ENCODE results near the gene HPS3.

The HPS3 gene

DNA sequence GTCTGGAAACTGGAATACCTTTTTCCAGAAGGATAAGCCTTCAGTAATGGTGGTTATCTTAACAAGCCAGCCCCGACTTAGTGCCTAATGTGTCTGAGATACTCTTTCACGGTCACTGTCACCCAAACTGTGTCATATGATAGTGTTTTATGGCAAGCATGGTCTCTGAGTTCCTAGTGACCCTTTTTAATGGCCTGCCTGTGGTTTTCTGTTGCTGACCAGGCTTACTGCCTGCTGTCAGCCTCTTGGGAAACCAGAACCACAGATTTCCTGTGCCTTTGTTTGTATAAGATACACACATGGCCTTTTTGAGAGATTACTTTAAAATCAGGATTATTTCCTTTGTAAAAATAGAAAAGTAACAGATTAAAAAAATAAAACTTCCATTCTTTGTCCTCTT lies 22.4 kb downstream of the HPS3 start:
- CTCF ChIA-PET = interaction anchor here (0.9 to 1.2 kb wide), 3 partner anchors 22 to 196 kb away, joined by 3 to 8 read pairs (median 3); no protein-coding TSS in a partner anchor
- DNase-seq (ENCODE audit: low read depth, low spot score) = peak; percentile 38
- TF ChIP-seq, protein P1, sequence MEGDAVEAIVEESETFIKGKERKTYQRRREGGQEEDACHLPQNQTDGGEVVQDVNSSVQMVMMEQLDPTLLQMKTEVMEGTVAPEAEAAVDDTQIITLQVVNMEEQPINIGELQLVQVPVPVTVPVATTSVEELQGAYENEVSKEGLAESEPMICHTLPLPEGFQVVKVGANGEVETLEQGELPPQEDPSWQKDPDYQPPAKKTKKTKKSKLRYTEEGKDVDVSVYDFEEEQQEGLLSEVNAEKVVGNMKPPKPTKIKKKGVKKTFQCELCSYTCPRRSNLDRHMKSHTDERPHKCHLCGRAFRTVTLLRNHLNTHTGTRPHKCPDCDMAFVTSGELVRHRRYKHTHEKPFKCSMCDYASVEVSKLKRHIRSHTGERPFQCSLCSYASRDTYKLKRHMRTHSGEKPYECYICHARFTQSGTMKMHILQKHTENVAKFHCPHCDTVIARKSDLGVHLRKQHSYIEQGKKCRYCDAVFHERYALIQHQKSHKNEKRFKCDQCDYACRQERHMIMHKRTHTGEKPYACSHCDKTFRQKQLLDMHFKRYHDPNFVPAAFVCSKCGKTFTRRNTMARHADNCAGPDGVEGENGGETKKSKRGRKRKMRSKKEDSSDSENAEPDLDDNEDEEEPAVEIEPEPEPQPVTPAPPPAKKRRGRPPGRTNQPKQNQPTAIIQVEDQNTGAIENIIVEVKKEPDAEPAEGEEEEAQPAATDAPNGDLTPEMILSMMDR (IDR thresholded peaks at IDR 0.05; ENCODE audit: insufficient read depth, low read length, missing control alignments) = no peak
- POLR2A ChIA-PET = no interaction called here
- no peak overlapping the region for H3K4me3 ChIP-seq (ENCODE audit: low read depth, low read length)

DNA sequence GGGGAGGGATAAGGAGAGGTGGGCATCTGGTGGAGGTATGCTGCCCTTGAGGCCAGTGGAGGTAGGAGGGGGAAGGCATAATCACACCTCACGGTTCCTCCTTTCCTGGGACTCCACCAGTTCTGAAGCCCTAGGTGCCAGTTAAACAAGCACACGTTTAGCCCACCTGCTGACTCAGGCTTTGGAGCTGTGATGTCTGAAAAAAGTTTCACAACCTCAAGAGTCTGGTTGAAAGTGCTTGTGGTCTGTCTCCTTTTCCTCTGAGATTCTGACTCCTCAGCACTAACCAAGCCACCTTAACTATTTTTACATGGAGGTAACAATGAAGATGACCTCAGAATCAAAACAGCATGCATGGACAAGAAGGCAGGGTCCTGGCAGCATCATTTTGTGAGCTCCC lies 23.0 kb downstream of the HPS3 start:
- TF ChIP-seq, protein P1 (IDR thresholded peaks at IDR 0.05; ENCODE audit: insufficient read depth, low read length, missing control alignments) = no peak
- CTCF ChIA-PET = interaction anchor here (0.7 kb wide), 1 partner anchor 32 kb away, joined by 3 read pairs; no protein-coding TSS in a partner anchor
- no peak for DNase-seq (ENCODE audit: low read depth, low spot score)
- POLR2A ChIA-PET = no interaction called here
- H3K4me3 ChIP-seq (ENCODE audit: low read depth, low read length) = no peak overlapping the region

DNA sequence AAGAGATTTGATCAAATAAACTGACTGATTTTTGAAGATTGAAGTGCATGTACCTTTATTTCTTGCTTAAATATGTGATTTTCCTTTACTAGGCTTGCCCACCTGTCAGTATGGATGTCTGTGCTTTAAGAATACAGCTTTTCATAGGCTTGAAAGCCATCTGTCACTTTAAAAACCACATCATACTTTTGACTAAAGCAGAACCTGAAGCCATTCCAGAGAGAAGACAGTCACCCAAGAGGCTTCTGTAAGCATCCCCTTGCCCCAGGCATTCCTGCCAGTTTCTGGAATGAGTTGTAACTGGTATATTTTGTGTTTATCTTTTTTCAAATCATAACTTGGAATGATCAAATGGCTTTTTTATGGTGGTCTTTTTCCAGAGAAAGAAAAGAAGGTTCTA lies 24.0 kb downstream of the HPS3 start:
- no peak for DNase-seq (ENCODE audit: low read depth, low spot score)
- ChIA-PET POLR2A (interaction anchor here (0.6 kb wide), 1 partner anchor 1610 kb away, joined by 3 read pairs; no protein-coding TSS in a partner anchor), CTCF (no interaction called here)
- TF ChIP-seq, protein P1 (IDR thresholded peaks at IDR 0.05; ENCODE audit: insufficient read depth, low read length, missing control alignments) = no peak
- H3K4me3 ChIP-seq (ENCODE audit: low read depth, low read length) = no peak overlapping the region

DNA sequence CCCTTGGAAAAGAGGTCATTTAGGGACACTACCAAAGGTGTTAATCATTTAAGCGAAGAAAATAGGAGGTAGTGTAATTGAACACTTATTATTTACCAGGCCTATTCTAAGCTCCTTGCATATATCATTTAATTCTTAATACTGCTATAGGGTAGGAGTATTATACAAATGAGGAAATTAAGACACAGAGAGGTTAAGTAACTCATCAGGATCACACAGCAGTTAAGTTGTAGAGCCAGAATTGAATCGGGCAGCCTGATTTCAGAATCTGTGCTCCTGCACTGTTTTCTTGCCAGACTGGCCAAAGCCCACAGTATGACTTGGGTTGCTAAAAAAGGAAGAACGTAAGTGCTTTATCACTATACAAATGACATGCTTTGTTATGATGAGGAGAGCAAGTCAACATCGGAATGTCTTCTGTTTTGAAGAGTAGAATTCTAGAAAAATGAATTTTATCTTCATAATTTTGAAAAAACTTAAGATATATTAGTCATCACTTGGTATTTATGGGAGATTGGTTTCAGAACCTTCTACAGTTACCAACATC lies 31.4 kb downstream of the HPS3 start:
- DNase-seq (ENCODE audit: low read depth, low spot score) = no peak
- TF ChIP-seq, protein P1 (IDR thresholded peaks at IDR 0.05; ENCODE audit: insufficient read depth, low read length, missing control alignments) = no peak
- ChIA-PET CTCF (interaction anchor here (0.7 to 2.1 kb wide), 3 partner anchors 40 to 166 kb away, joined by 3 to 8 read pairs (median 3); no protein-coding TSS in a partner anchor), POLR2A (no interaction called here)
- no peak overlapping the region for H3K4me3 ChIP-seq (ENCODE audit: low read depth, low read length)

DNA sequence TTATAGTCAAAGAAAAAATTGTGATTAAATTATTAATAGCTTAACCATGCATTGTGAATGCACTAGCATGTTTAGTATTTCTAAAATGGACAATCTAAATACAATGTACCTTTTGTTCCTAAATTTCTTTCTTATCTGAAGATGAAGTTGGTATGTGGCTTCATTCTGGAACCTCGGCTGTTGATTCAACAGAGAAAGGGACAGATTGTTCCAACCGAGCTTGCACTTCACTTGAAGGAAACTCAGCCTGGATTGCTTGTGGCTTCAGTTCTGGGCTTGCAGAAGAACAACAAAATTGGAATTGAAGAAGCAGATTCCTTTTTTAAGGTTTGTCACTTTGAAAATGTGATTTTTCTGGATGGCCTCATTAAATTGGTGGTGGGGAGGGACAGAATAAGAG lies 32.6 kb downstream of the HPS3 start:
- TF ChIP-seq, protein P1 (IDR thresholded peaks at IDR 0.05; ENCODE audit: insufficient read depth, low read length, missing control alignments) = no peak
- H3K4me3 ChIP-seq (ENCODE audit: low read depth, low read length) = no peak overlapping the region
- CTCF ChIA-PET = interaction anchor here (0.6 to 2.1 kb wide), 4 partner anchors 9 to 42 kb away, joined by 3 to 8 read pairs (median 4); no protein-coding TSS in a partner anchor
- no peak for DNase-seq (ENCODE audit: low read depth, low spot score)
- POLR2A ChIA-PET = no interaction called here

DNA sequence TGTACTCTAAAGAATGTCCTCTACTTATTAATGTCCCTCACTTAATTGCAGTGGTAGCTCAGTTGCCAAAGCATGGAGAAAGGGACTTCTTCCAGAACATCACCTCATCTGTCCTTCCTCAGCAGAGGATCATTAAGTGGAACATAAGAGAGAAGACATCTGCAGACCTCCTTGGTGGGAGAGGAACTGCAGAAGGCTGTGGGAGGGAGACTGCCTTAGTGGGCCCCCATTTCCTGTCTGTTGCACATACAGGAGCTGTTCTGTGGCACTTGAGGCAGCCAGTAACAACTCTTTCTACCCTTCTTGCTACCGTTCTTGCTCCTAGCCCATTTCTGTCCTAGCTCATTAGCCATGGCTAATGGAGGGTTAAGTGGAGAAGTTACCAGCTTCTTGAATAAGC lies 33.6 kb downstream of the HPS3 start:
- no peak overlapping the region for H3K4me3 ChIP-seq (ENCODE audit: low read depth, low read length)
- no peak for DNase-seq (ENCODE audit: low read depth, low spot score)
- TF ChIP-seq, protein P1 (IDR thresholded peaks at IDR 0.05; ENCODE audit: insufficient read depth, low read length, missing control alignments) = no peak
- POLR2A ChIA-PET = no interaction called here
- CTCF ChIA-PET = interaction anchor here (1.6 to 2.1 kb wide), 3 partner anchors 13 to 43 kb away, joined by 3 to 8 read pairs (median 4); no protein-coding TSS in a partner anchor

Measured in AG04449 (cell line).